Psoas muscle (tissue), 8 donors: ENCODE results near the gene CSRP2. TPM values are rescaled to one million over a fixed set of nuclear protein-coding genes. Genes with fewer than 3 reads are reported as not detected.

ENCODE experiments used
- ATAC-seq, 4 donors: fragments of 200-7000 bp; cut with Tn5 transposase; one replicate each; pipeline ENCODE4 v1.9.1; 2020; ENCODE audit warnings: moderate library complexity in 3 of 4, mild to moderate bottlenecking in 2 of 4
- DNase-seq, 2 donors: peaks; one replicate each; pipeline ENCODE4 v3.0.0-alpha.2; 2020
- H3K27ac ChIP-seq: fragments of 200-600 bp; one replicate; pipeline ENCODE4 v1.8.0; 2022
- H3K27me3 ChIP-seq, 3 donors: fragments of 200-600 bp in 1 of 3; one replicate each; pipeline versions ENCODE4 v1.6.1 to v1.8.0; 2013 to 2022; ENCODE audit warnings: low read length in 2 of 3, mild to moderate bottlenecking in 2 of 3, moderate library complexity in 1 of 3; ENCODE audit not compliant: insufficient read depth in 3 of 3
- H3K36me3 ChIP-seq, 2 donors: fragments of 200-600 bp in 1 of 2; one replicate each; pipeline versions ENCODE4 v1.6.1 to v1.8.0; 2013 to 2022; ENCODE audit warnings: low read depth in 1 of 2, mild to moderate bottlenecking in 1 of 2, moderate library complexity in 1 of 2; ENCODE audit not compliant: insufficient read depth in 1 of 2
- H3K4me1 ChIP-seq: fragments of 200-600 bp; one replicate; pipeline ENCODE4 v1.8.0; 2022
- H3K4me3 ChIP-seq: fragments of 200-600 bp; one replicate; pipeline ENCODE4 v1.8.0; 2022; ENCODE audit warnings: mild to moderate bottlenecking
- H3K9me3 ChIP-seq: fragments of 200-600 bp; one replicate; pipeline ENCODE4 v1.8.0; 2022
- WGBS, 3 donors: extraction: QIAGEN DNeasy Blood & Tissue Kit; methylation state at CpG; one replicate each; pipeline versions ENCODE4 v1.1.6 to v1.1.7; 2013; 5-methylcytosine and 5-hydroxymethylcytosine counted together
- intact Hi-C, 2 donors: fragments of 100-400 bp; cut with DNase I; formaldehyde crosslinking; loops; one replicate each; pipeline versions ENCODE4 v1.11.0 to v1.14.2; 2022
- polyA plus RNA-seq, 3 donors: library from polyadenylated mRNA; stranded (reverse); fragments of 200-250 nt; gene quantifications; one replicate each; pipeline ENCODE4 v1.2.3, GENCODE V29; 2013
- total RNA-seq, 4 donors: library from RNA; stranded (reverse); fragmentation: NEBNext Ultra II Directional in 2 of 4; extraction: Animal tissue kit (Norgen Biotek cat#: 25700) in 2 of 4; gene quantifications; one replicate each; pipeline versions ENCODE4 v1.2.1 to v1.2.4, GENCODE V29; 2021 to 2023
- TF ChIP-seq, protein P1 (sequence below): fragments of 200-600 bp; IDR thresholded peaks from one replicate; pipeline ENCODE4 v1.8.0; 2022; ENCODE audit warnings: antibody characterized with exemption
- donor health status: healthy with polysubstance abuse.
- donor health status: DM: no; HTN: no; CAD: no; lungs with moderate emphysema.
- donor health status: Bipolar disorder and iron deficiency.
- donor health status: healthy.
- donor health status: DM: yes; HTN: yes; CAD: no.
- donor health status: DM: no; HTN: no; CAD: no.
- donor health status: DM: no; HTN: no; CAD: no.
- donor health status: DM: yes; HTN: yes; CAD: no.

The CSRP2 gene
- total and polyA plus RNA-seq, 7 donors, result 5.2 to 22.3 (median 11.4) TPM

DNA sequence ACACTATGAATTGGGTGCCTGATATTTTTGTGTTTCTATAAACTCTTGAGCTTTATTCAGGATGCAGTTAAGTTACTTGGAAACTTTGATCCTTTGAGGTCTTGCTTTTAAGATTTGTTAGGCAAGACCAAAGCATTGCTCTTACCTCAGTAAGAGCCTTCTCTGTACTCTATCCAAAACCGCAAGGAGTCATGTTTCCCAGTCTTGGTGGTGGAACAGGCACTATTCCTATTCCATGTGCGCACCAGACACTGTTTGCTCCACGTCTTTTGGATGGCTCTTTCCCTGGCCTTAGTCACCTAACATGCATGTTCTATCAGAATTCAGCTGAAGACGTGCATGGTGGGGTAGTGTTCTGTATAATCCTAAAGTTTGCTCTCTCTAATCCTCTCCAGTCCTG, 23.5 kb downstream of the CSRP2 start:
- peaks cover 0 to 60% of the 10 kb centered on the region in 2 donors for H3K36me3 ChIP-seq
- H3K9me3 ChIP-seq, result no peaks in the 10 kb centered on the region
- WGBS, 3 donors, result 96 to 99% (median 96%) methylated on average over 4 of the region's 4 CpGs
- intact Hi-C loops, result no loop called here
- no peaks in the 10 kb centered on the region for H3K27me3 ChIP-seq
- H3K4me1 ChIP-seq, result no peaks in the 10 kb centered on the region
- H3K27ac ChIP-seq, result no peak overlapping the region
- TF ChIP-seq, protein P1, sequence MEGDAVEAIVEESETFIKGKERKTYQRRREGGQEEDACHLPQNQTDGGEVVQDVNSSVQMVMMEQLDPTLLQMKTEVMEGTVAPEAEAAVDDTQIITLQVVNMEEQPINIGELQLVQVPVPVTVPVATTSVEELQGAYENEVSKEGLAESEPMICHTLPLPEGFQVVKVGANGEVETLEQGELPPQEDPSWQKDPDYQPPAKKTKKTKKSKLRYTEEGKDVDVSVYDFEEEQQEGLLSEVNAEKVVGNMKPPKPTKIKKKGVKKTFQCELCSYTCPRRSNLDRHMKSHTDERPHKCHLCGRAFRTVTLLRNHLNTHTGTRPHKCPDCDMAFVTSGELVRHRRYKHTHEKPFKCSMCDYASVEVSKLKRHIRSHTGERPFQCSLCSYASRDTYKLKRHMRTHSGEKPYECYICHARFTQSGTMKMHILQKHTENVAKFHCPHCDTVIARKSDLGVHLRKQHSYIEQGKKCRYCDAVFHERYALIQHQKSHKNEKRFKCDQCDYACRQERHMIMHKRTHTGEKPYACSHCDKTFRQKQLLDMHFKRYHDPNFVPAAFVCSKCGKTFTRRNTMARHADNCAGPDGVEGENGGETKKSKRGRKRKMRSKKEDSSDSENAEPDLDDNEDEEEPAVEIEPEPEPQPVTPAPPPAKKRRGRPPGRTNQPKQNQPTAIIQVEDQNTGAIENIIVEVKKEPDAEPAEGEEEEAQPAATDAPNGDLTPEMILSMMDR, result no peak
- H3K4me3 ChIP-seq, result no peak overlapping the region
- ATAC-seq (no peak), DNase-seq (no peak)

DNA sequence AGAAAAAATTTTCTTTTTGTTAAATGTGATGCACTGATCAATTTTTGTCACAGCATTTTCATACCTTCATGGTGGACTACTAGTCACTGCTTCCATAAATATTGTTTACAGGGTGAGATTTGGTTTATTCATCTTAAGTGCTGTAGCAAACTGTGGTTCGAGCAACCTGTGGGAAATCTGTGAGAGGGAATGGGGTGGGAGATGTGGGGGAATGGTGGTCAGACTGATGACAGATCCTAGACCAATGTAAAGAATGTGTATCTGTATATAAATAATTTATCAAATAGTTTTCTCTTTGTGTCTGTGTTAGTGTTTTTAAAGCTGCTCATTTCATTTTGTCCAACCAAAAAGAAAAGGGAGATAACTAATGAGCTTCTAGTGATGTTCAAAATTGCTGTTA, 26.7 kb downstream of the CSRP2 start:
- H3K36me3 ChIP-seq, result peaks cover 0 to 78% of the 10 kb centered on the region in 2 donors
- 97 to 100% (median 100%) methylated on average over 1 of the region's 1 CpG for WGBS, 3 donors
- H3K9me3 ChIP-seq, result no peaks in the 10 kb centered on the region
- no peak overlapping the region for H3K27ac ChIP-seq
- TF ChIP-seq, protein P1, result no peak
- intact Hi-C loops, result no loop called here
- DNase-seq, result no peak
- no peaks in the 10 kb centered on the region for H3K27me3 ChIP-seq
- no peak for ATAC-seq
- H3K4me1 ChIP-seq, result no peaks in the 10 kb centered on the region
- no peak overlapping the region for H3K4me3 ChIP-seq

DNA sequence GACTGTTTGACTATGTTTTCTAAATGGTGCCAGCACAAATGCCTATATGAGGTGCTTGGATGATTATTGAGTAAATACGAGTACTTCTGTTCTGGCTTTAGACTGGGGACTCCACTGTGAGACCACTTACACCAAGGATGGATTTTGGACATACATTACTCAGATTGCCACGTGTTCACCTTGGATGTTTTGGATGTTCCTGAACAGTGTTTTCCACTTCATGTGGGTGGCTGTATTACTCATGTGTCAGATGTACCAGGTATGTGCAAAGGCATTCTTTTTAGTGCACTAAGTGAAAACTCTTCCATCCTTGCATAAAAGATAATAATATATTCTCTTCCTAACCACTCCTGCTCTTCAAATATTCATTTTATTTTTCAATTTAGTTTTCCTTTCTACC, 30.7 kb downstream of the CSRP2 start:
- intact Hi-C loops, result loop anchor here in 1 of 2 donors (5.0 kb wide), 1 partner anchor 1746 kb away; no protein-coding TSS in a partner anchor
- H3K27ac ChIP-seq, result no peak overlapping the region
- ATAC-seq, result no peak
- no peak for DNase-seq
- TF ChIP-seq, protein P1, result no peak
- 89 to 93% (median 93%) methylated on average over 2 of the region's 2 CpGs for WGBS, 3 donors
- H3K4me1 ChIP-seq, result no peaks in the 10 kb centered on the region
- no peaks in the 10 kb centered on the region for H3K27me3 ChIP-seq
- peaks cover 0 to 92% of the 10 kb centered on the region in 2 donors for H3K36me3 ChIP-seq
- no peak overlapping the region for H3K4me3 ChIP-seq
- H3K9me3 ChIP-seq, result no peaks in the 10 kb centered on the region

DNA sequence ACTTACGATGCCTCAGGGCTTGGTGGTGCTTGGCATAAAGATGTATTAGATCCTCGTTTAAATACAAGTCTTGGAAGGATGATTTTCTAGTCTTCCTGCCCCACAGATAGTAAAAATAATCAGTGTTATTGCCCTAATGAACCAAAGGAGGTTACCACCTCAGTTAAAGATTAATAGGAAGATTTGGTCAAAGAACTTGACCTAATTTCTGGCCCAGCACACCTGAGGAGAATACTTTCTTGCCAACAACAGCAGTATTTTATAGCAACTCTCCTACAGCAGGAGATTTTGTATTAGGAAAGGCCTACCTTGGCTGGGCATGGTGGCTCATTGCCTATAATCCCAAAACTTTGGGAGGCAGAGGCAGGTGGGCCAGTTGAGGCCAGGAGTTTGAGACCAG, 31.6 kb downstream of the CSRP2 start:
- intact Hi-C loops, result loop anchor here in 1 of 2 donors (5.0 kb wide), 1 partner anchor 1745 kb away; no protein-coding TSS in a partner anchor
- H3K4me1 ChIP-seq, result no peaks in the 10 kb centered on the region
- DNase-seq, result no peak
- peaks cover 0 to 93% of the 10 kb centered on the region in 2 donors for H3K36me3 ChIP-seq
- H3K9me3 ChIP-seq, result no peaks in the 10 kb centered on the region
- WGBS, 3 donors, result 92 to 95% (median 94%) methylated on average over 2 of the region's 2 CpGs
- TF ChIP-seq, protein P1, result no peak
- no peaks in the 10 kb centered on the region for H3K27me3 ChIP-seq
- no peak overlapping the region for H3K4me3 ChIP-seq
- no peak for ATAC-seq
- H3K27ac ChIP-seq, result no peak overlapping the region

DNA sequence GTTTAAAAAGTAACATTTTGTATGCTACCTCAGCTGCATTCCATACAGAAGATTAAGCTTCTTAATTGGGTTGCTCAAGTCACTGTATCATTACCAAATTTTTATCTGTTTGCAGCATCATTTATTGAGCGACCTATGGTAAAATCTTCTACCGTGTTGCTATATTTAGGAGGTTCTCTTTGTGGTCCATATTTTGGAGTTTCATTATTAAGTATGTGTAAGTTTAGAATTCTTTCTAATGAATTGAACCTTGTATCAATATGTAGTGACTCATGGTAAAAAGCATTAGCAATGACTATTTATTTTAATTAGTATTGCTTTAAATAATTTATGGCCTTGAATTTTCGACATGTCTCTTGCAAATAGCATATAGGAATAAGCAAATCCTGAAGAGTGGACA, 42.2 kb downstream of the CSRP2 start:
- H3K27ac ChIP-seq, result no peak overlapping the region
- no peaks in the 10 kb centered on the region for H3K4me1 ChIP-seq
- intact Hi-C loops, result no loop called here
- 65 to 83% (median 77%) methylated on average over 3 of the region's 3 CpGs for WGBS, 3 donors
- TF ChIP-seq, protein P1, result no peak
- no peak overlapping the region for H3K4me3 ChIP-seq
- H3K9me3 ChIP-seq, result peaks cover 8% of the 10 kb centered on the region
- peaks cover 1 to 24% of the 10 kb centered on the region in 2 donors for H3K36me3 ChIP-seq
- H3K27me3 ChIP-seq, result no peaks in the 10 kb centered on the region
- no peak for ATAC-seq
- no peak for DNase-seq
